DND-41 (cell line): ENCODE results near the gene RACGAP1.
A peak's percentile ranks its signal among the peaks of the same experiment; 100 is the strongest.

Experiments used
- ATAC-seq: fragments of 200-7000 bp; cut with Tn5 transposase; 3 replicates; pipeline ENCODE4 v1.9.1; 2021; ENCODE audit warnings: low read depth; ENCODE audit not compliant: insufficient read depth
- DNase-seq: peaks from one replicate; pipeline ENCODE4 v3.0.0-alpha.2; 2020
- H2AFZ ChIP-seq: 2 replicates; pipeline ENCODE4 v1.6.0; 2012; ENCODE audit warnings: low read depth, low read length
- H3K27ac ChIP-seq: 2 replicates; pipeline ENCODE4 v1.5.1; 2012; ENCODE audit warnings: low read length, inconsistent platforms
- H3K27me3 ChIP-seq: fragments of 200-600 bp; sonication (generic); 2 replicates; pipeline ENCODE4 v1.6.0; 2012; ENCODE audit warnings: low read length, mild to moderate bottlenecking, inconsistent platforms; ENCODE audit not compliant: insufficient read depth, poor library complexity
- H3K36me3 ChIP-seq: 2 replicates; pipeline ENCODE4 v1.5.1; 2012; ENCODE audit warnings: low read length, inconsistent platforms; ENCODE audit not compliant: insufficient read depth
- H3K4me1 ChIP-seq: 2 replicates; pipeline ENCODE4 v1.5.1; 2012; ENCODE audit warnings: mild to moderate bottlenecking, low read length; ENCODE audit not compliant: insufficient read depth
- H3K4me2 ChIP-seq: 2 replicates; pipeline ENCODE4 v1.6.0; 2012; ENCODE audit warnings: mild to moderate bottlenecking, moderate library complexity, low read length, inconsistent platforms; ENCODE audit not compliant: insufficient read depth
- H3K4me3 ChIP-seq, 2 experiments: fragments of 200-600 bp in 1 of 2; shearing (Covaris generic) in 1 of 2; 2 replicates each; pipeline ENCODE4 v1.5.1; 2012 to 2016; ENCODE audit warnings: inconsistent platforms in 2 of 2, low read length in 2 of 2, mild to moderate bottlenecking in 2 of 2, low read depth in 1 of 2, moderate library complexity in 1 of 2
- H3K79me2 ChIP-seq: 2 replicates; pipeline ENCODE4 v1.6.0; 2012; ENCODE audit warnings: low read length, inconsistent platforms; ENCODE audit not compliant: insufficient read depth
- H3K9ac ChIP-seq: 2 replicates; pipeline ENCODE4 v1.6.0; 2012; ENCODE audit warnings: low read depth, mild to moderate bottlenecking, inconsistent platforms, low read length, moderate library complexity
- H3K9me3 ChIP-seq: 2 replicates; pipeline ENCODE4 v1.5.1; 2012; ENCODE audit warnings: low read length, moderate library complexity, mild to moderate bottlenecking, inconsistent platforms; ENCODE audit not compliant: insufficient read depth, severe bottlenecking
- H4K20me1 ChIP-seq: 2 replicates; pipeline ENCODE4 v1.6.0; 2012; ENCODE audit warnings: low read length; ENCODE audit not compliant: insufficient read depth
- EZH2 ChIP-seq: IDR thresholded peaks from 3 replicates; pipeline ENCODE4 v1.6.1; 2012; ENCODE audit warnings: borderline replicate concordance, low read depth, mild to moderate bottlenecking, moderate library complexity, low read length, inconsistent platforms; ENCODE audit not compliant: severe bottlenecking
- TF ChIP-seq, protein P1 (sequence below): IDR thresholded peaks from 2 replicates; pipeline ENCODE4 v1.5.1; 2012; ENCODE audit warnings: borderline replicate concordance, low read length, moderate library complexity, mild to moderate bottlenecking; ENCODE audit not compliant: poor library complexity, severe bottlenecking; ENCODE audit errors: extremely low read depth

The RACGAP1 gene, protein sequence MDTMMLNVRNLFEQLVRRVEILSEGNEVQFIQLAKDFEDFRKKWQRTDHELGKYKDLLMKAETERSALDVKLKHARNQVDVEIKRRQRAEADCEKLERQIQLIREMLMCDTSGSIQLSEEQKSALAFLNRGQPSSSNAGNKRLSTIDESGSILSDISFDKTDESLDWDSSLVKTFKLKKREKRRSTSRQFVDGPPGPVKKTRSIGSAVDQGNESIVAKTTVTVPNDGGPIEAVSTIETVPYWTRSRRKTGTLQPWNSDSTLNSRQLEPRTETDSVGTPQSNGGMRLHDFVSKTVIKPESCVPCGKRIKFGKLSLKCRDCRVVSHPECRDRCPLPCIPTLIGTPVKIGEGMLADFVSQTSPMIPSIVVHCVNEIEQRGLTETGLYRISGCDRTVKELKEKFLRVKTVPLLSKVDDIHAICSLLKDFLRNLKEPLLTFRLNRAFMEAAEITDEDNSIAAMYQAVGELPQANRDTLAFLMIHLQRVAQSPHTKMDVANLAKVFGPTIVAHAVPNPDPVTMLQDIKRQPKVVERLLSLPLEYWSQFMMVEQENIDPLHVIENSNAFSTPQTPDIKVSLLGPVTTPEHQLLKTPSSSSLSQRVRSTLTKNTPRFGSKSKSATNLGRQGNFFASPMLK

DNA sequence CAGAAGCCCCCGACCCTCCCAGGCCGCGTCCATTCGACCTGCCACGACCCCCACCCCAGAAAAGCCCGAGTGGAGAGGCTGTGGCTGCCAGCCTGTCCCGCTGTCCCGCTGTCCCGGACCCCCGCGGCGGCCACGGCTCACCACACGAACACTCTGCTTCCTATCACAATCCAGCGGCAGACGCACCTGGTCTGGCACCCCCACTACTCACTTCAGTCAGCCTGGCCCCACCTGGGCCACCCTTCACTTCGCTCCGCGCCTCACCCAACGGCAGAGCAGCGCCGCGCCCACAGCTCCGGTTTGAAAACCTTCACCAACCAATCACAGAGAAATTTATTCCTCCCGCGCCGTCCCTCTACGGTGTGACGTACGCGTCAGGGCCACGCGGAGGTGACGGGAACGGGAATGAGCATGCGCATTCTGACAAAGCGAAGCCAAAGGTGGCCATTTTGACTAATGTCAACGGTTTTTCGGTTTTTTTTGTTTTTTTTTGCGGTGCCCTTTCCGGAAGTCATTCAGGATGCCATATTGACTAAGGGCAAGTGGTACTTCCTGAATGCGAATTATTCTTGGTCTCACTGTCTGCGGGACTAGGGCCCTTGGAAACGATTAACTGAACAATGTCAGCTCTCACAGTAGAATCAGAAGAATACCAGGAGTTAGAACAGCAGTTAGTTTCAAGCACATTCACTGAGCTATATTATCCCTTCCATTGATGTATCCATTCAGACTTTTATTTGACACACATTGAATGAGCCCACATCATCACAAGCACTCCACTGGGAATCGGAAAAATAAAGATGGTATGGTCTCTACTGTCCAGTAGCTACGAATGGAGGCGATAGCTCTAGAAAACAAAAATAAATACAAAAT is at the start of gene RACGAP1:
Gene RACGAP1, minus strand, starts transcription at position 308 of the 873 bp plus-strand sequence. CDS start 8,779 bp downstream, outside the sequence.
- no peak for TF ChIP-seq EZH2
- TF ChIP-seq, protein P1, sequence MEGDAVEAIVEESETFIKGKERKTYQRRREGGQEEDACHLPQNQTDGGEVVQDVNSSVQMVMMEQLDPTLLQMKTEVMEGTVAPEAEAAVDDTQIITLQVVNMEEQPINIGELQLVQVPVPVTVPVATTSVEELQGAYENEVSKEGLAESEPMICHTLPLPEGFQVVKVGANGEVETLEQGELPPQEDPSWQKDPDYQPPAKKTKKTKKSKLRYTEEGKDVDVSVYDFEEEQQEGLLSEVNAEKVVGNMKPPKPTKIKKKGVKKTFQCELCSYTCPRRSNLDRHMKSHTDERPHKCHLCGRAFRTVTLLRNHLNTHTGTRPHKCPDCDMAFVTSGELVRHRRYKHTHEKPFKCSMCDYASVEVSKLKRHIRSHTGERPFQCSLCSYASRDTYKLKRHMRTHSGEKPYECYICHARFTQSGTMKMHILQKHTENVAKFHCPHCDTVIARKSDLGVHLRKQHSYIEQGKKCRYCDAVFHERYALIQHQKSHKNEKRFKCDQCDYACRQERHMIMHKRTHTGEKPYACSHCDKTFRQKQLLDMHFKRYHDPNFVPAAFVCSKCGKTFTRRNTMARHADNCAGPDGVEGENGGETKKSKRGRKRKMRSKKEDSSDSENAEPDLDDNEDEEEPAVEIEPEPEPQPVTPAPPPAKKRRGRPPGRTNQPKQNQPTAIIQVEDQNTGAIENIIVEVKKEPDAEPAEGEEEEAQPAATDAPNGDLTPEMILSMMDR, result no peak
- DNase-seq (peak; percentile 97), ATAC-seq (peak; percentile 96)
- Histone ChIP-seq H3K4me2 (peak within 1 kb of the TSS; percentile 71), H3K4me3 (peak within 1 kb of the TSS; percentile 86 to 90), H3K4me1 (peaks cover 41% of the 10 kb centered on the region), H2AFZ (peak within 1 kb of the TSS; percentile 91), H3K79me2 (peaks cover 49% of the 10 kb centered on the region), H3K27ac (peak within 1 kb of the TSS; percentile 93), H3K36me3 (peaks cover 22% of the 10 kb centered on the region), H4K20me1 (peaks cover 6% of the 10 kb centered on the region; the same call in 1 of the 2 replicates), H3K27me3 (no peaks in the 10 kb centered on the region), H3K9me3 (no peaks in the 10 kb centered on the region), H3K9ac (peak within 1 kb of the TSS; percentile 90)

DNA sequence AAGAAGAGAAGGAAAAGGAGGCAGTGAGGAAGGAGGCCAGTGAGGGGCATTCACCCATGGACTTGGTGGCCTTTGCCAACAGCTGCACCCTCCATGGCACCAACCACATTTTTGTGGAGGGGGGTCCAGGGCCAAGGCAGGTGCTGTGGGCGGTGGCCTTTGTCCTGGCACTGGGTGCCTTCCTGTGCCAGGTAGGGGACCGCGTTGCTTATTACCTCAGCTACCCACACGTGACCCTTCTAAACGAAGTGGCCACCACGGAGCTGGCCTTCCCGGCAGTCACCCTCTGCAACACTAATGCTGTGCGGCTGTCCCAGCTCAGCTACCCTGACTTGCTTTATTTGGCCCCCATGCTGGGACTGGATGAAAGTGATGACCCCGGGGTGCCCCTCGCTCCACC is 48.4 kb upstream of the RACGAP1 start:
- ATAC-seq (no peak), DNase-seq (no peak)
- H3K9ac ChIP-seq, result no peak overlapping the region
- no peaks in the 10 kb centered on the region for H4K20me1 ChIP-seq
- TF ChIP-seq, protein P1, result no peak
- TF ChIP-seq EZH2, result no peak
- H3K79me2 ChIP-seq, result no peaks in the 10 kb centered on the region
- no peak overlapping the region for H2AFZ ChIP-seq
- no peak overlapping the region for H3K4me3 ChIP-seq
- no peak overlapping the region for H3K27ac ChIP-seq
- H3K36me3 ChIP-seq, result no peaks in the 10 kb centered on the region
- H3K27me3 ChIP-seq, result no peaks in the 10 kb centered on the region
- peaks cover 19% of the 10 kb centered on the region for H3K4me1 ChIP-seq
- H3K4me2 ChIP-seq, result no peak overlapping the region
- H3K9me3 ChIP-seq, result no peaks in the 10 kb centered on the region

DNA sequence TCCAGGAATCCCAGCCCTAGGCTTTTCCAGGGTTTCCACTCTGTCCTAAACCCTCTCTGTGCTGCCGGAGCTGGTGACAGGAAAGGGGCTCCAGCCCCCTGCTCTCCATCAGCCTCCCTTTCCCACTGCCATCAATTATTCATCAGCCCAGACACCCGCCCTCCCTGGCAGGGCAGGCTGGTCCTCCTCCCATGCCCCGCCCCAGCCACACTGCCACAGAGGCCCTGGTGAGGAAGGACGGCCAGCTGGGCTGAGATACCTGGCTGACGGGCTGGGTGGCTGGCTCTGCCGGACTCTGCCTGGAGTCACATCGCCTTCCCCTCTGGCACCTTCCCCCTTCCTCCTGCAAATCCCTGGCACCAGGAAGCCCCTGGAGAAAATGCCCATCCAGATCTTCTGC is 47.9 kb upstream of the RACGAP1 start:
- Histone ChIP-seq H3K9ac (no peak overlapping the region), H3K4me2 (no peak overlapping the region), H4K20me1 (no peaks in the 10 kb centered on the region), H3K4me1 (peaks cover 19% of the 10 kb centered on the region), H3K27me3 (no peaks in the 10 kb centered on the region), H3K4me3 (no peak overlapping the region), H3K9me3 (no peaks in the 10 kb centered on the region), H3K79me2 (no peaks in the 10 kb centered on the region), H3K36me3 (no peaks in the 10 kb centered on the region), H3K27ac (no peak overlapping the region), H2AFZ (no peak overlapping the region)
- no peak for TF ChIP-seq EZH2
- DNase-seq (no peak), ATAC-seq (no peak)
